ENCODE results near the gene P2RY13. TPM values are rescaled to one million over a fixed set of nuclear protein-coding genes. Genes with fewer than 3 reads are reported as not detected.

The P2RY13 gene
- total RNA-seq, 4 donors from 2014 or later = 0.20 to 3.1 (median 0.78) TPM

DNA sequence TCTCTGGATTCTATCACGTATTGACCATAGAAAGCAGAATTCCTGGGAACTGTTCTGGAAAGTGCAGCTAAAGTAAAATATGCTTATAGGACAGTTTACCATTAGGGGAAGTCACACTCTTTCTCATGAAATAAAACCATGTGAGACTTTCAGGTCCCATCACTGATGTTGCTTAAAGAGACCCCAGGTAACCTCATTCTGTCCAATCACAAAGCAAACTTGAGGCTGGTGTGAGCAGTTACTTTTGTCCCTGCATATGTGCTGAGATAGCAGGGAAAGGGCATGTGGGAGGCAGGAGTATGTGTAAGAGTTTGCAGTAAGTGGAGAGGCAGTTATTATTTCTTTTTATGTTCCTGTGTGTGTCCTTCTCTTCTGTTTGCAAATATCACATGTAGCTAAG, 28.8 kb downstream of the P2RY13 start:
- Histone ChIP-seq H3K27ac (no peak overlapping the region), H3K27me3 (no peaks in the 10 kb centered on the region), H3K9me3 (no peaks in the 10 kb centered on the region), H3K36me3 (no peaks in the 10 kb centered on the region), H3K4me1 (peaks cover 0 to 3% (median 0%) of the 10 kb centered on the region in 4 donors), H3K4me3 (no peak overlapping the region)
- TF ChIP-seq, protein P1, sequence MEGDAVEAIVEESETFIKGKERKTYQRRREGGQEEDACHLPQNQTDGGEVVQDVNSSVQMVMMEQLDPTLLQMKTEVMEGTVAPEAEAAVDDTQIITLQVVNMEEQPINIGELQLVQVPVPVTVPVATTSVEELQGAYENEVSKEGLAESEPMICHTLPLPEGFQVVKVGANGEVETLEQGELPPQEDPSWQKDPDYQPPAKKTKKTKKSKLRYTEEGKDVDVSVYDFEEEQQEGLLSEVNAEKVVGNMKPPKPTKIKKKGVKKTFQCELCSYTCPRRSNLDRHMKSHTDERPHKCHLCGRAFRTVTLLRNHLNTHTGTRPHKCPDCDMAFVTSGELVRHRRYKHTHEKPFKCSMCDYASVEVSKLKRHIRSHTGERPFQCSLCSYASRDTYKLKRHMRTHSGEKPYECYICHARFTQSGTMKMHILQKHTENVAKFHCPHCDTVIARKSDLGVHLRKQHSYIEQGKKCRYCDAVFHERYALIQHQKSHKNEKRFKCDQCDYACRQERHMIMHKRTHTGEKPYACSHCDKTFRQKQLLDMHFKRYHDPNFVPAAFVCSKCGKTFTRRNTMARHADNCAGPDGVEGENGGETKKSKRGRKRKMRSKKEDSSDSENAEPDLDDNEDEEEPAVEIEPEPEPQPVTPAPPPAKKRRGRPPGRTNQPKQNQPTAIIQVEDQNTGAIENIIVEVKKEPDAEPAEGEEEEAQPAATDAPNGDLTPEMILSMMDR (IDR thresholded peaks at IDR 0.05) = no peak
- TF ChIP-seq POLR2A (IDR thresholded peaks at IDR 0.05) (no peak), EP300 (IDR thresholded peaks at IDR 0.05) (no peak)
- no peak for DNase-seq (ENCODE audit: low spot score in 2 of 2)
- WGBS, 2 donors = 76 to 88% methylated on average over 1 of the region's 1 CpG

DNA sequence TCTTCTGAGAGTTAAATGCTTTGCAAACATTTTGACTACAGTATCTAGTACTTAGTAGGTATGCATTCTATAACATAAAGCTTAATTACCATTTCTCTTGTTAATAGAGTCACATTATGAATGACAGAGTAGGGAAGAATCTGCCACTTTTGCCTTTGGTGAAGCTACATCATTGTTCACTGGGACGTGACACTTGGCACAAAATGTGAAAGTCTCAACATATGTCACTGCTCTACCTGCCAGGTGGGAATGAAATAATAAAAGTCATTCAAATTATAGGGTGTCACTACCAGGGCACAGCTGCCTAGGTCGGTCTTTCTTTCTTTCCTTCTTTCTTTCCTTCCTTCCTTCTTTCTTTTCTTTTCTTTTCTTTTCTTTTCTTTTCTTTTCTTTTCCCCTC, 30.3 kb downstream of the P2RY13 start:
- H3K9me3 ChIP-seq = no peaks in the 10 kb centered on the region
- WGBS, 2 donors = 77 to 90% methylated on average over 2 of the region's 2 CpGs
- no peaks in the 10 kb centered on the region for H3K36me3 ChIP-seq
- no peaks in the 10 kb centered on the region for H3K27me3 ChIP-seq
- no peak overlapping the region for H3K27ac ChIP-seq
- TF ChIP-seq, protein P1 (IDR thresholded peaks at IDR 0.05) = no peak
- TF ChIP-seq EP300 (IDR thresholded peaks at IDR 0.05) = no peak
- TF ChIP-seq POLR2A (IDR thresholded peaks at IDR 0.05) = no peak
- no peaks in the 10 kb centered on the region for H3K4me1 ChIP-seq
- DNase-seq (ENCODE audit: low spot score in 2 of 2) = no peak
- no peak overlapping the region for H3K4me3 ChIP-seq

DNA sequence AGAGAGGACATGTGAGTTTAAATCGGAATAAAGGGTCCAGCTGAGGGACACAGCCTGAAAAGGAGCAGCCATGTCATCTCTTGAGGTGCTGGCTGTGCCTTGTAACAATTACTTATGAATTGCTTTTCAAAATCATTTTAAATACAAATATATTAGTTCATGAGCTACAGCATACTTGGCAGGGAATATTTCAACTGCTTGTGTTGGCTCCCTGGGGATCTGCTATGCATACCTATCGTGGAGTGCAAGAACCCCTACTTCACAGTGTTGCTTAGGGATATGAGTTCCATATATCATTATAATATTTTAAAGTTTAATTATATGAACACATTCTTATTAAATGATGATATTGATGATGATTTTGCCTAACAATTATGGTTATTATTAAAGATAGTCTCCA, 31.9 kb downstream of the P2RY13 start:
- DNase-seq (ENCODE audit: low spot score in 2 of 2) = no peak
- Histone ChIP-seq H3K4me3 (no peak overlapping the region), H3K4me1 (no peaks in the 10 kb centered on the region), H3K36me3 (no peaks in the 10 kb centered on the region), H3K9me3 (no peaks in the 10 kb centered on the region), H3K27me3 (no peaks in the 10 kb centered on the region), H3K27ac (no peak overlapping the region)
- 53 to 81% methylated on average over 2 of the region's 2 CpGs for WGBS, 2 donors
- TF ChIP-seq, protein P1 (IDR thresholded peaks at IDR 0.05) = no peak
- TF ChIP-seq POLR2A (IDR thresholded peaks at IDR 0.05) (no peak), EP300 (IDR thresholded peaks at IDR 0.05) (no peak)

DNA sequence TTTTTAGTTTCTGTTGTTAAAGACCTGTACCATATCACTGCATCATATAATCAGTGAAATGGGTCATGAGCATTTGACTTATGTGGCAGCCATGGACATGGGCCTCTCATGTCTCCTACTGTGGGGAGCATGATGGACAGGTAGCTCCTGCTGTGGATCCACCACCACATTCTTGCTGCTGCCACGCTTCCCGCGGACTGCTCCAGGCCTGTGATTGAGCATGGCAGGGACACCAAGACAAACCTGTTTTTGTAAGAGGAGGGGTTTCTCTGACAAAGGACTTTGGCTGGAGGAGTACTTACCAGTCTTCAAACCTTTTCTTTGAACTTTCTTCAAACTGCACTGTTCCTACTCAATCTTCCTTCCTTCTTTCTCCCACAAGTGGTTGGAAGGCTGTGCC, 33.1 kb downstream of the P2RY13 start:
- Histone ChIP-seq H3K9me3 (no peaks in the 10 kb centered on the region), H3K4me3 (no peak overlapping the region), H3K36me3 (no peaks in the 10 kb centered on the region), H3K27ac (no peak overlapping the region), H3K27me3 (no peaks in the 10 kb centered on the region), H3K4me1 (no peaks in the 10 kb centered on the region)
- 95% methylated on average over 3 of the region's 3 CpGs for WGBS, 2 donors
- DNase-seq (ENCODE audit: low spot score in 2 of 2) = no peak
- TF ChIP-seq POLR2A (IDR thresholded peaks at IDR 0.05) (no peak), EP300 (IDR thresholded peaks at IDR 0.05) (no peak)
- TF ChIP-seq, protein P1 (IDR thresholded peaks at IDR 0.05) = no peak

DNA sequence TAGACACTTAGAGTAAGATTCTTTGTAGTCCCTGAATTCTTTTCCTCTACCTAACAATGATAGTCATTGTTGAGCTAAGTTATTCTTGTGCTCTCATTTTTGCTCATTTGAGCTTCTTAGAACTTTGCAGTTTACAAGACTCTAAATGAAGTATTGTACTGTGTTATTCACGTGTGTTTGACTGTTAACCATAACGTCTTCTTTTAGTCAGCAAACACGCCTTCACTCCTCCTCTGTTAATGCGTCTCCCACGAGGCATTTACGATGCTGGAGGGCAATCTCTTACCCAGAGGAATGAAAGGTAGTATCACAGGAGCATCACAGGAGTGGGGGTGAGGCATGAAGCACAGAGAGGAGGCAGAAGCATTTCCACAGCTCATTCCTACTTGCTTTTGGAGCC, 36.2 kb downstream of the P2RY13 start:
- Histone ChIP-seq H3K27ac (no peak overlapping the region), H3K9me3 (no peaks in the 10 kb centered on the region), H3K4me1 (no peaks in the 10 kb centered on the region), H3K27me3 (no peaks in the 10 kb centered on the region), H3K36me3 (no peaks in the 10 kb centered on the region), H3K4me3 (no peak overlapping the region)
- DNase-seq (ENCODE audit: low spot score in 2 of 2) = no peak
- WGBS, 2 donors = 23 to 37% methylated on average over 6 of the region's 6 CpGs
- TF ChIP-seq, protein P1 (IDR thresholded peaks at IDR 0.05) = no peak
- no peak for TF ChIP-seq POLR2A (IDR thresholded peaks at IDR 0.05)
- TF ChIP-seq EP300 (IDR thresholded peaks at IDR 0.05) = no peak

Measured in tibial nerve (tissue), 4 donors.